WTC11 (cell line): ENCODE results near the gene TET3.

Experiments
- EMX1 ChIP-seq: fragments of 250-450 bp; sonication (Bioruptor Pico); IDR thresholded peaks from 2 replicates; pipeline ENCODE4 v1.8.0; 2021; ENCODE audit warnings: mild to moderate bottlenecking
- TCF7 ChIP-seq: sonication (generic); formaldehyde crosslinking; IDR thresholded peaks from 2 replicates; pipeline ENCODE4 v1.8.0; 2022; ENCODE audit warnings: mild to moderate bottlenecking, low read depth, missing genetic modification reagents, moderate library complexity
- TF ChIP-seq, protein P1 (sequence below): sonication (generic); formaldehyde crosslinking; IDR thresholded peaks from 2 replicates; pipeline ENCODE4 v1.8.0; 2023; ENCODE audit warnings: missing genetic modification reagents, mild to moderate bottlenecking, borderline replicate concordance
- TF ChIP-seq, protein P2 (sequence below): fragments of 200-600 bp; IDR thresholded peaks from 2 replicates; pipeline ENCODE4 v1.8.0; 2022; ENCODE audit warnings: antibody characterized with exemption
- TF ChIP-seq, protein P3 (sequence below): sonication (generic); formaldehyde crosslinking; conservative IDR thresholded peaks from 2 replicates; pipeline ENCODE4 v1.8.1; 2022; ENCODE audit warnings: mild to moderate bottlenecking, missing genetic modification reagents

DNA sequence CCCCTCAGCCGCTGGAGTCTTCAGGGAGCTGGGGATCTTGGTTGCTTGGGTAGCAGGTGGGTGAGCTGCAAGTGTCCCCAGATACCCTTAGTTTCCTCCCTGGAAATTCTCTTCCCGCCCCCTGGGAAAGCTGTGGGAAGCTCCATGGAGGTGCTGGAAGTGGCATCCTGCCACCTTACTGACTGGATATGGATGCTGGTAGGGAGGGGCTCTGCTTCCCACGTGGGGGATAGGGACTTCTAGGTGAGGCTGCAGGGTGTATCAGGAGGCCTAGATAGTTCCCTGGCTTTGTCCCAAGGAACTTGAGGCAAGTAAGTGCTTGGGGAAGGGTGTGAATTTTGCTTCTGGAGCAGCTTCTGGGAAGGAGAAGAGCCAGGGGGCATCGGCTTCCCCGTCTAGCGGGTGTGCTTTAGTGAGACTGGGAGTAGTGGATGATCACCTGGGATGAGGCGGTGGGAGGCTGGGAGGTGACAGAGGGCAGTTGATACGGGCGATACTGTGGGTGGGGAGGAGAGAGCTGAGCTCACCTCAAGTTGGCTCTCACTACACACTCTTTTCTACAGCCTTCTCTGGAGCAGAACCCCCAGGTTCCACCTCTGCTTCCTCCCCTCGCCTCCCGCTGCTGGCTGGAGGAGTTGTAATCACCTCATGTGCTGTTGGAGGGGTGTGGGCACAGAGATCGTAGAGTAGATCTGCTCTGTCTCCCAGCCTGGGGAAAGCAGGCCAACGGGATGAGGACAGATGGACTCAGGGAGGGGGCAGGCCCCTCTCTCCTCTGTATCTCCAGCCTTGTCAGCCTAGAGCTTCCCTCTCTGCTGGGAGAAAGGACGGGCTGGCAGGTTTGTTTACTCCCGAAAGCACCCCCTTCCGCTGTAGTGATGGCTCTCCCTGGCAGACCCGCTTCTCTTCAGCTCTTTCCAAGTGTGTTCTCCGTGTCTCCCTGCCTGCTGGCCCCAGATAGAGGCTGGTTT, 19.8 kb downstream of the TET3 start:
- TF ChIP-seq, protein P1, sequence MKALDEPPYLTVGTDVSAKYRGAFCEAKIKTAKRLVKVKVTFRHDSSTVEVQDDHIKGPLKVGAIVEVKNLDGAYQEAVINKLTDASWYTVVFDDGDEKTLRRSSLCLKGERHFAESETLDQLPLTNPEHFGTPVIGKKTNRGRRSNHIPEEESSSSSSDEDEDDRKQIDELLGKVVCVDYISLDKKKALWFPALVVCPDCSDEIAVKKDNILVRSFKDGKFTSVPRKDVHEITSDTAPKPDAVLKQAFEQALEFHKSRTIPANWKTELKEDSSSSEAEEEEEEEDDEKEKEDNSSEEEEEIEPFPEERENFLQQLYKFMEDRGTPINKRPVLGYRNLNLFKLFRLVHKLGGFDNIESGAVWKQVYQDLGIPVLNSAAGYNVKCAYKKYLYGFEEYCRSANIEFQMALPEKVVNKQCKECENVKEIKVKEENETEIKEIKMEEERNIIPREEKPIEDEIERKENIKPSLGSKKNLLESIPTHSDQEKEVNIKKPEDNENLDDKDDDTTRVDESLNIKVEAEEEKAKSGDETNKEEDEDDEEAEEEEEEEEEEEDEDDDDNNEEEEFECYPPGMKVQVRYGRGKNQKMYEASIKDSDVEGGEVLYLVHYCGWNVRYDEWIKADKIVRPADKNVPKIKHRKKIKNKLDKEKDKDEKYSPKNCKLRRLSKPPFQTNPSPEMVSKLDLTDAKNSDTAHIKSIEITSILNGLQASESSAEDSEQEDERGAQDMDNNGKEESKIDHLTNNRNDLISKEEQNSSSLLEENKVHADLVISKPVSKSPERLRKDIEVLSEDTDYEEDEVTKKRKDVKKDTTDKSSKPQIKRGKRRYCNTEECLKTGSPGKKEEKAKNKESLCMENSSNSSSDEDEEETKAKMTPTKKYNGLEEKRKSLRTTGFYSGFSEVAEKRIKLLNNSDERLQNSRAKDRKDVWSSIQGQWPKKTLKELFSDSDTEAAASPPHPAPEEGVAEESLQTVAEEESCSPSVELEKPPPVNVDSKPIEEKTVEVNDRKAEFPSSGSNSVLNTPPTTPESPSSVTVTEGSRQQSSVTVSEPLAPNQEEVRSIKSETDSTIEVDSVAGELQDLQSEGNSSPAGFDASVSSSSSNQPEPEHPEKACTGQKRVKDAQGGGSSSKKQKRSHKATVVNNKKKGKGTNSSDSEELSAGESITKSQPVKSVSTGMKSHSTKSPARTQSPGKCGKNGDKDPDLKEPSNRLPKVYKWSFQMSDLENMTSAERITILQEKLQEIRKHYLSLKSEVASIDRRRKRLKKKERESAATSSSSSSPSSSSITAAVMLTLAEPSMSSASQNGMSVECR (CRISPR knock-in tag): no peak
- TF ChIP-seq TCF7 (CRISPR knock-in tag): no peak
- TF ChIP-seq, protein P2, sequence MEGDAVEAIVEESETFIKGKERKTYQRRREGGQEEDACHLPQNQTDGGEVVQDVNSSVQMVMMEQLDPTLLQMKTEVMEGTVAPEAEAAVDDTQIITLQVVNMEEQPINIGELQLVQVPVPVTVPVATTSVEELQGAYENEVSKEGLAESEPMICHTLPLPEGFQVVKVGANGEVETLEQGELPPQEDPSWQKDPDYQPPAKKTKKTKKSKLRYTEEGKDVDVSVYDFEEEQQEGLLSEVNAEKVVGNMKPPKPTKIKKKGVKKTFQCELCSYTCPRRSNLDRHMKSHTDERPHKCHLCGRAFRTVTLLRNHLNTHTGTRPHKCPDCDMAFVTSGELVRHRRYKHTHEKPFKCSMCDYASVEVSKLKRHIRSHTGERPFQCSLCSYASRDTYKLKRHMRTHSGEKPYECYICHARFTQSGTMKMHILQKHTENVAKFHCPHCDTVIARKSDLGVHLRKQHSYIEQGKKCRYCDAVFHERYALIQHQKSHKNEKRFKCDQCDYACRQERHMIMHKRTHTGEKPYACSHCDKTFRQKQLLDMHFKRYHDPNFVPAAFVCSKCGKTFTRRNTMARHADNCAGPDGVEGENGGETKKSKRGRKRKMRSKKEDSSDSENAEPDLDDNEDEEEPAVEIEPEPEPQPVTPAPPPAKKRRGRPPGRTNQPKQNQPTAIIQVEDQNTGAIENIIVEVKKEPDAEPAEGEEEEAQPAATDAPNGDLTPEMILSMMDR: no peak
- no peak for TF ChIP-seq EMX1 (CRISPR knock-in tag)
- TF ChIP-seq, protein P3, sequence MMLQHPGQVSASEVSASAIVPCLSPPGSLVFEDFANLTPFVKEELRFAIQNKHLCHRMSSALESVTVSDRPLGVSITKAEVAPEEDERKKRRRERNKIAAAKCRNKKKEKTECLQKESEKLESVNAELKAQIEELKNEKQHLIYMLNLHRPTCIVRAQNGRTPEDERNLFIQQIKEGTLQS: no peak
